ENCODE results near the gene USF3. TPM values are rescaled to one million over a fixed set of nuclear protein-coding genes. Genes with fewer than 3 reads are reported as not detected.
A peak's percentile ranks its signal among the peaks of the same experiment; 100 is the strongest.

The USF3 gene
- total and polyA plus RNA-seq, 5 donors, result 6.3 to 15.4 (median 14.0) TPM

DNA sequence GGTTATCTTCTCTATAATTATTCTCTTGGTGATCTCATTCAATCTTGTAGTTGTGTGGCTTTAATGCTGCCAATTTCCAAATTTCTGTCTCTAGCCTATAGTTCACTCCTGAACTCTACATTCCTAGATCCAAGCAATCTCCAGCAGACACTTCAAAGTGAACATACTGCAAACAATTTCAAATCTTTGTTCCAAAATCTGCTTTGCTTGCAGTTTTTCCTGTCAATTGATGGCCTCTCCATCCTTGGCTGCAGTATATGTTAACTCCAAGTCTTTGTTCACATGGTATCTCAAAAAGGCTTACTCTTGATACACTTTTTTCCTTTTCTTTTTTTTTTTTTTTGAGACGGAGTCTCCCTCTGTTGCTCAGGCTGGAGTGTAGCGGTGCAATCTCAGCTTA is 32.2 kb upstream of the USF3 start:
- intact Hi-C loops (cut with DNase I), result no loop called here
- Histone ChIP-seq H3K27ac (ENCODE audit: low read length) (no peak overlapping the region), H3K27me3 (ENCODE audit: control insufficient read depth, insufficient read depth) (no peaks in the 10 kb centered on the region), H3K4me1 (ENCODE audit: control insufficient read depth, insufficient read depth, low read length) (no peaks in the 10 kb centered on the region), H3K4me3 (ENCODE audit: low read length) (no peak overlapping the region), H3K9me3 (ENCODE audit: control insufficient read depth, low read length) (no peaks in the 10 kb centered on the region)
- no peak for DNase-seq
- 88% methylated on average over 2 of the region's 2 CpGs for WGBS
- ATAC-seq, result no peak

DNA sequence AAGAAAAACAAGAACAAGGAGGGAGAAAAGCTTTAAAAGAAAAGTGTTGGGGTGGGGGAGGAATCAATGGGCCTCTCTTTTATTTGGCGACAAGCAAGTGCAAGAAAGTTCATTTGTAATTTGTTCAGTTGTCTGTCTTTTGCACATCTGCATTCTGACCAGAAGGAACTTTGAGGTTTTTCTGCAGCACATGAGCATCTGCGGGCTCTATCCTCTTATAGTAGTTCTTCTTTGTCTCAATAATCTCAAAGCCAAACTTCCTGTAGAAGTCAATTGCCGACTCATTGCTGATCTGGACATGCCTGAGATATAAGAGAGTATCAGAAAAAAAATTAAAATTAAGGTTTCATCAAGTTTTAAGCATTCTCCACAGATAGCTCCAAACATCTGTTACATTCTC is 25.2 kb upstream of the USF3 start:
- WGBS, result 79% methylated on average over 3 of the region's 3 CpGs
- Histone ChIP-seq H3K27me3 (ENCODE audit: control insufficient read depth, insufficient read depth) (no peaks in the 10 kb centered on the region), H3K9me3 (ENCODE audit: control insufficient read depth, low read length) (no peaks in the 10 kb centered on the region), H3K27ac (ENCODE audit: low read length) (no peak overlapping the region), H3K4me3 (ENCODE audit: low read length) (no peak overlapping the region), H3K4me1 (ENCODE audit: control insufficient read depth, insufficient read depth, low read length) (no peaks in the 10 kb centered on the region)
- no peak for DNase-seq
- intact Hi-C loops (cut with DNase I), result no loop called here
- no peak for ATAC-seq

DNA sequence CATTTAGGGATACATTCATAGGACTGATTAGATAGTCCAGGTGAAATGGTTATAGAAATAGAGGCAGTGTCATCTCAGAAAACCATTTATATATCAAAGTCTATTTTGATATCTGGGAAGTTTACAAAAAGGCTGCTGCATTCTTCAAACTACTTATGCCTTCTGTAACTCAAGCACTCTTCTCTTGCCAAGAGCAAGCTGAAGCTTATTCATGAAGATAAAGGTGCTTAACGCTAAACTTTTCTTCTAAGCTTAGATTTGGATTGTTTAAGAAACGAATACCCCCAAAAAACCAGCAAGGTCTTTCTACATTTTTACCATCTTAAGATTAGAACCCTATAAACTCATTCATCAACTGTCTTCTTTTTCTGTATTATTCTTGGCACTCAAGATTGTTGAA is 23.3 kb upstream of the USF3 start:
- ATAC-seq, result no peak
- DNase-seq, result no peak
- intact Hi-C loops (cut with DNase I), result no loop called here
- Histone ChIP-seq H3K4me3 (ENCODE audit: low read length) (no peak overlapping the region), H3K4me1 (ENCODE audit: control insufficient read depth, insufficient read depth, low read length) (no peaks in the 10 kb centered on the region), H3K27me3 (ENCODE audit: control insufficient read depth, insufficient read depth) (no peaks in the 10 kb centered on the region), H3K9me3 (ENCODE audit: control insufficient read depth, low read length) (no peaks in the 10 kb centered on the region), H3K27ac (ENCODE audit: low read length) (no peak overlapping the region)
- WGBS, result 66% methylated on average over 2 of the region's 2 CpGs

DNA sequence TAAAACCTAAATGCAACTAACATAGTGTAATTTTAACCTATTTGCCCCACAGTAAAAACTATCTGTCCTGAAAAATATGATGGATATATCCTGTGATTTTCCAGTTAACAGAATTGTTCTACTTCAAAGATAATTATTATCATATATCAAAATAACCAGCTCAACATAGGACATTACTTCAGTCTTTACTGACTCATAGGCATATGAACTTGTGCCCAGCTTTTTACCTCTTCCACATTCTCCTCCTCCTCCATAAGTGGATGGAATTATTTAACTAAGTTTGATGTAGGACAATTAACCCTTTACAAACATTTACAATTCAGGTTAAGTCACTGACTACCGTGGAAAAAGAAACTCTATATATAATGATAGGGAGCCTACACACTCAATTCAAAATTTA is 22.9 kb upstream of the USF3 start:
- H3K27me3 ChIP-seq (ENCODE audit: control insufficient read depth, insufficient read depth), result no peaks in the 10 kb centered on the region
- intact Hi-C loops (cut with DNase I), result no loop called here
- no peak for ATAC-seq
- no peaks in the 10 kb centered on the region for H3K4me1 ChIP-seq (ENCODE audit: control insufficient read depth, insufficient read depth, low read length)
- no peak overlapping the region for H3K4me3 ChIP-seq (ENCODE audit: low read length)
- H3K27ac ChIP-seq (ENCODE audit: low read length), result no peak overlapping the region
- DNase-seq, result no peak
- H3K9me3 ChIP-seq (ENCODE audit: control insufficient read depth, low read length), result no peaks in the 10 kb centered on the region
- WGBS, result 92% methylated on average over 1 of the region's 1 CpG

DNA sequence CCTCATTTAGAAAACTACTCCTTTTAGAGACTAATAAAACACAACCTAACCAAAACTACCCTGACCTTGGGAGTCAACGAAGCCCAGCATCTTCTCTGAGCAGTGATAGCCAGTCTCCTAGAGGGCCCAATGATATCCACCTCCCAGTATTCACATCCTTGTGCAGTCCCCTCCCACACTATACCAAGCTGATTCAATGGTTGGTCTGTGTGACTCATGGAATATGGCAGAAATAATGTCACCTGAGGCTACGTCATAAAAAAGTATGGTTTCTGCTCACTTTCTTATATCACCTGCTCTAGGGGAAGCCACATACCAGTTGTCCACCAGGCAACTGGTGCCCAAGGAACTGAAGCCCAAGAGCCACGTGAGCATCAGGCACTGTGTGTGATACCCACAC is 21.4 kb upstream of the USF3 start:
- DNase-seq, result no peak
- H3K27me3 ChIP-seq (ENCODE audit: control insufficient read depth, insufficient read depth), result no peaks in the 10 kb centered on the region
- no peak overlapping the region for H3K4me3 ChIP-seq (ENCODE audit: low read length)
- ATAC-seq, result no peak
- no peak overlapping the region for H3K27ac ChIP-seq (ENCODE audit: low read length)
- no peaks in the 10 kb centered on the region for H3K9me3 ChIP-seq (ENCODE audit: control insufficient read depth, low read length)
- H3K4me1 ChIP-seq (ENCODE audit: control insufficient read depth, insufficient read depth, low read length), result no peaks in the 10 kb centered on the region
- WGBS, result 98% methylated on average over 3 of the region's 3 CpGs
- intact Hi-C loops (cut with DNase I), result no loop called here

DNA sequence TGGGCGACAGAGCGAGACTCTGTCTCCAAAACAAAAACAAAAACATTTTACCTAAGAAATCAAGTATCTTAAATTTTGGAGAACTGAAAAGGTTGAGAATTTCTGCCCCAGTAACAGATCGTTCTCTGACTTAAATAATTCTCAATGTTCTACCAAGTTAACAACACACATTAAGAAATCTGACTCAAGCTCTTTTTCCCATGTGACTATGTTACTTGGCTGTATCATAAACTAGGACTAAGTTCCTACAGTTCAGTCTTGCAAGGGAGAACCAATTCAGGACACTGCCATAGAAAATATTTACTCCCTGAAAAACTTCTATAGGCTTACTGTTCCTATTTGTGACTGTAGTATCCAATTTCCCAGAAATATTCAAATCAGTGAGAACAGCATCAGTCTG is 20.9 kb upstream of the USF3 start:
- H3K4me3 ChIP-seq (ENCODE audit: low read length), result no peak overlapping the region
- 96% methylated on average over 3 of the region's 3 CpGs for WGBS
- no peaks in the 10 kb centered on the region for H3K27me3 ChIP-seq (ENCODE audit: control insufficient read depth, insufficient read depth)
- ATAC-seq (no peak), DNase-seq (no peak)
- no peaks in the 10 kb centered on the region for H3K9me3 ChIP-seq (ENCODE audit: control insufficient read depth, low read length)
- intact Hi-C loops (cut with DNase I), result no loop called here
- H3K4me1 ChIP-seq (ENCODE audit: control insufficient read depth, insufficient read depth, low read length), result no peaks in the 10 kb centered on the region
- H3K27ac ChIP-seq (ENCODE audit: low read length), result no peak overlapping the region

DNA sequence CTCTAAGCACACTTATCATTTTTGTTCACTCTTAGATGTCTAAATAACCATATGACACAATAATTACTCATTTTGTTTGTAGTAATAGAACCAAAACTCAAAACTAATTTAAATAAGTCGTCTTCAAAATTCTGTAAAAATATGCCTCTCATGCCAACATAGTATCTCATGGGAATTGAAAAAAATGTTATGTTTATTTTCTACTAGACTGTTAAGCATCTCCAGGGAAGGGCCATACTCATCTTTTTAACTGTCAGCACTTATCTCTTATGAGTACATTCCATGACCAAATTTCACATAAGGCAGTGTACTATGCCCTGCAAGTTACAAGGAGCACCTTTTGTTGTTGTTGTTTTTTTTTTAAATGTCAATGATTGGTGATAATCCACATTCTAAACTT is 18.3 kb upstream of the USF3 start:
- no peak for DNase-seq
- Histone ChIP-seq H3K9me3 (ENCODE audit: control insufficient read depth, low read length) (no peaks in the 10 kb centered on the region), H3K27me3 (ENCODE audit: control insufficient read depth, insufficient read depth) (no peaks in the 10 kb centered on the region), H3K27ac (ENCODE audit: low read length) (no peak overlapping the region), H3K4me3 (ENCODE audit: low read length) (no peak overlapping the region), H3K4me1 (ENCODE audit: control insufficient read depth, insufficient read depth, low read length) (no peaks in the 10 kb centered on the region)
- intact Hi-C loops (cut with DNase I), result no loop called here
- 52% methylated on average over 1 of the region's 1 CpG for WGBS
- no peak for ATAC-seq

DNA sequence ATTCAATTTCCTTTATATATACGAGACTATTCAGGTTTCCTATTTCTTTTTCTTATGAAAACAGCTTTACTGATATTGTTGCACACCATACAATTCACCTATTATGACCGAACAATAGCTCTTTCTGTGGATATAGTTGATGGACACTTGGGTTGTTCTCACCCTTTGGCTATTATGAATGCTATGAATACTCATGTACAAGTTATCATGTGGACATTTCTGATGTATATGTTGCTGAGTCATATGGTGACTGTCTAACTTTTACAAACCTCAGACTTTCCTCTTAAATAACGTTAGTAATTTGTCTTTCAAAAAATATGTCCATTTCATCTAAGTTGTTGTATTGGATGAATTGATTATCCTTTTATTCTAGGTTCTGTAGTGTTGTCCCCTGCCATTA is 15.7 kb upstream of the USF3 start:
- no peak for ATAC-seq
- Histone ChIP-seq H3K4me1 (ENCODE audit: control insufficient read depth, insufficient read depth, low read length) (no peaks in the 10 kb centered on the region), H3K27ac (ENCODE audit: low read length) (no peak overlapping the region), H3K27me3 (ENCODE audit: control insufficient read depth, insufficient read depth) (no peaks in the 10 kb centered on the region), H3K9me3 (ENCODE audit: control insufficient read depth, low read length) (no peaks in the 10 kb centered on the region), H3K4me3 (ENCODE audit: low read length) (no peak overlapping the region)
- no peak for DNase-seq
- WGBS, result 45% methylated on average over 3 of the region's 3 CpGs
- intact Hi-C loops (cut with DNase I), result no loop called here

DNA sequence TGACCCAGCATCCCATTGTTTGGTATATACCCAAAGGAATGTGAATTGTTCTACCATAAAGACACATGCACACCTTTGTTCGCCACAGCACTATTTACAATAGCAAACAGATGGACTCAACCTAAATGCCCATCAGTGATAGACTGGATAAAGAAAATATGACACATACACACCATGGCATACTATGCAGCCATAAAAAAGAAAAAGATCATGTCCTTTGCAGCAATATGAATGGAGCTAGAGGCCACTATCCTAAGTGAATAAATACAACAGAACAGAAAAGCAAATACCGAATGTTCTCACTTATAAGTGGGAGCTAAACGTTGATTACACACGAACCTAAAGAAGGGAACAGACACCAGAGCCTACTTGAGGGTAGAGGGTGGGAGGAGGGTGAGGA is 11.4 kb upstream of the USF3 start:
- intact Hi-C loops (cut with DNase I), result no loop called here
- no peaks in the 10 kb centered on the region for H3K27me3 ChIP-seq (ENCODE audit: control insufficient read depth, insufficient read depth)
- H3K27ac ChIP-seq (ENCODE audit: low read length), result no peak overlapping the region
- no peak overlapping the region for H3K4me3 ChIP-seq (ENCODE audit: low read length)
- ATAC-seq, result no peak
- no peaks in the 10 kb centered on the region for H3K9me3 ChIP-seq (ENCODE audit: control insufficient read depth, low read length)
- 96% methylated on average over 4 of the region's 4 CpGs for WGBS
- H3K4me1 ChIP-seq (ENCODE audit: control insufficient read depth, insufficient read depth, low read length), result no peaks in the 10 kb centered on the region
- no peak for DNase-seq

DNA sequence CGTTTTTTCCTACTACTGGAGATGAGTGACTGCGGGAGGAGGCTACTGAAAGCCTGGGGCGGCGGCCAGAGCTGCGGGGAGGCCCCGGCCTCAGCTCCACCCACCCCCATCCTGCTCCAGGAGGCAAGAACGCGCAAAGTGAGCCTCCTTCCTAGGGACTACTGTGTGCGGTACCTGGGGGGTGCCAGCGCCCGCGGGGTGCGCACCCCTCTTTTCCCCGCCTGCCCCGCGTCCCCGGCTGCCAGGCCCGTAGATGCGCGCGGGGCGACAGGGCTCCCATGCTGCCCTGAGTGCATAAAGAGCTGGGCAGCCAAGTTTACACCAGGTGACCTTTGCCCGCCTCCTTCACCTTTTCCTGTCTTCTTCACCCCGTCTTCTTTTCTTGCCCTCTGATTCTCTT is 2.5 kb upstream of the USF3 start:
- WGBS, result 14% methylated on average over 24 of the region's 24 CpGs
- H3K4me3 ChIP-seq (ENCODE audit: low read length), result peak overlapping the region; percentile 11
- DNase-seq (peak; percentile 22 to 66 (median 59)), ATAC-seq (no peak)
- H3K27me3 ChIP-seq (ENCODE audit: control insufficient read depth, insufficient read depth), result no peaks in the 10 kb centered on the region
- intact Hi-C loops (cut with DNase I), result no loop called here
- no peaks in the 10 kb centered on the region for H3K4me1 ChIP-seq (ENCODE audit: control insufficient read depth, insufficient read depth, low read length)
- H3K27ac ChIP-seq (ENCODE audit: low read length), result peak overlapping the region; percentile 3
- no peaks in the 10 kb centered on the region for H3K9me3 ChIP-seq (ENCODE audit: control insufficient read depth, low read length)

DNA sequence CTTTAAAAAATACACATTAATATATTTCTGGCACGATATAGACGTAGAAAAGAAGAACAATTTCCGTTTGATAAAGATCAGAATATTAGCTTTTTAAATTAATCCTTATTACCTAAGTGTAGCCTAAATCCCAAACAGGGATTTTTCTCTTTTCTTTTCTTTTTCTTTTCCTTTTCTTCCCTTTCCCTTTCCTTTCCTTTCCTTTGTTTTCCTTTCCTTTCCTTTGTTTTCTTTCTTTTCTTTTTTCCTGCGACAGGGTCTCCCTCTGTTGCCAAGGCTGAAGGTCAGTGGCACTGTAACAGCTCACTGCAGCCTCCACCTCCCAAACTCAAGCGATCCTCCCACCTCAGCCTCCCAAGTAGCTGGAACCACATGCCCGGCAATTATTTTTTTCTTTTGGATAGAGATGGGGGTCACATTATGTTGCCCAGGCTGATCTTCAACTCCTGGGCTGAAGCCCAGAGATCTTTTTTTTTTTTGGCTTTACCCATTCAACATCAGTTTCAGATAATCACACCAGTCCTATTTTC is 1.8 kb upstream of the USF3 start:
- DNase-seq (no peak), ATAC-seq (no peak)
- no peaks in the 10 kb centered on the region for H3K4me1 ChIP-seq (ENCODE audit: control insufficient read depth, insufficient read depth, low read length)
- 74% methylated on average over 6 of the region's 6 CpGs for WGBS
- intact Hi-C loops (cut with DNase I), result no loop called here
- H3K9me3 ChIP-seq (ENCODE audit: control insufficient read depth, low read length), result no peaks in the 10 kb centered on the region
- H3K4me3 ChIP-seq (ENCODE audit: low read length), result no peak overlapping the region
- H3K27me3 ChIP-seq (ENCODE audit: control insufficient read depth, insufficient read depth), result no peaks in the 10 kb centered on the region
- peak overlapping the region; percentile 36 for H3K27ac ChIP-seq (ENCODE audit: low read length)

DNA sequence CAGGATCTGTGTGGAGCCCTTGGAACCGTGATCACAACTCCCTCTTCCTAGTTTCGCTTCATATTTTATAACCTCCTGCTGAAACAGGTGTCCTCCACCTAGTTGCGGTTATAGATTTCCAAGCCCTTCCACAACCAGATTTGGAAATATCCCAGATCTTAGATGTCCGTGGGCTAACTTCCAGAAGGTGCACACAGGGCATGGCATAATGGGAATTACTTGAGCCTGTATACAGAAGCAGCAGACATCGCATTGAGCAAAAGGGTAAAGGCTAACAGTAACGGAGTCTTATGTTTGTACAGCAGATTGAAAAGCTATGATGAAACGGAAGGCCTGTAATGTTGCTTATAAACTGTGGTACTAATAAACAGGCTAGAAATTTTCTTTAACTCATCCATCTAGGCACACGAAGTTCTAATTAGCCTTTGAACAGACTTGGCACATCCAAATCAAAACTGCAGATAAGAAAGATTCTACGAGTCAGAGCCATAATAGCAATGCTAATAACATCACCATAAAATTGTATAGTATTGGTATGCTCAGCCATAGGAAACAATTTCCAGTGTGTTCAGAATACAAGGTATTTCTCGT is 1.2 kb upstream of the USF3 start:
- ATAC-seq, result no peak
- intact Hi-C loops (cut with DNase I), result no loop called here
- WGBS, result 6% methylated on average over 10 of the region's 10 CpGs
- no peak for DNase-seq
- Histone ChIP-seq H3K4me3 (ENCODE audit: low read length) (peak overlapping the region; percentile 90), H3K27ac (ENCODE audit: low read length) (peak overlapping the region; percentile 87), H3K9me3 (ENCODE audit: control insufficient read depth, low read length) (no peaks in the 10 kb centered on the region), H3K4me1 (ENCODE audit: control insufficient read depth, insufficient read depth, low read length) (no peaks in the 10 kb centered on the region), H3K27me3 (ENCODE audit: control insufficient read depth, insufficient read depth) (no peaks in the 10 kb centered on the region)
